Measurements from ENCODE around the gene PROZ.
"Not testable (repeated sequence)": the region's sequence is repeated elsewhere in the genome, so short reads cannot be mapped to it uniquely, and the experiment has no call there.

PROZ gene

DNA sequence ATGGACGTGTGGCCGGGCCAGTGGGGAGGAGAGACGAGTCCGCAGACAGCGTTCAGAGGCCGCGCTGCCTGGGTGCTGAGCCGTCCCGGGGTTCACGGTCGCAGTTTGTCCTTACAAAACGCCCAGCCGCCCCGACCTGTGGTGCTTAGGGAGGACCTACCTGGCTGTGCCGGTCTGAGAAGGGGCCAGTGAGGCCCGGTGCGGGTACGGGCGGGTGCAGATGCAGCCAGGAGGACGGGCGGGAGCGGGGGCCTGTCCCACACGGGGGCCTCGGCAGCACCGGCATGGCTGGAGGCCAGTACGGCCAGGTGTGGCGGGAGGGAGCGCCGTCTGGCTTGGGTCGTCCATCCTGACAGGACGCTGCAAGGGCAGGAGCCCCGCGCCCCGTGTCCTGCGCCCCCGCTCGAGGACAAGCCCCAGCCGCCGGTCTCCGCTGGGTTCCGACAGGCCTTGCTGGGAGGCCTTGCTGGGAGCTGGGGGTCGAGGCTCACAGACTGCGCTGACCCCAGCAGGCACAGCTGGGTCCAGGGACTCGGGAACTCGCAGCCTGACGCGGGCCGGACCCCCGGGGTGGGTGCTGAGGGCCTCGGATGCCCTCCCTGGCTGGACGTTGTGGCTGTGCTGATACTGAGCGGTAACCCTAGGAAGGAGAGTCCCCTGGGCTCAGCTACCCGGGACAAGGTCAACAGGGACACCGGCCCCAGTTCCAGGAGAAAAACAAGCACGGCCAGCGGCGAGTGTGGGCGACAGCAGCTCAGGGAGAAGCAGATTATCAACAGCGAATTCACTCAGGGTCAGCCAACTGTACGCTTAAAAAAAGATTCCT lies 5.3 kb upstream of the PROZ start:
- Histone ChIP-seq H3K4me1 (ENCODE audit: control insufficient read depth, insufficient read depth, low read length) (peaks cover 18% of the 10 kb centered on the region), H3K27ac (ENCODE audit: low read depth, low read length) (no peak overlapping the region), H3K36me3 (ENCODE audit: control insufficient read depth, insufficient read depth, low read length) (no peaks in the 10 kb centered on the region), H3K27me3 (ENCODE audit: control insufficient read depth, insufficient read depth, low read length) (peaks cover 20% of the 10 kb centered on the region), H3K9me3 (ENCODE audit: control insufficient read depth, insufficient read depth, low read length) (no peaks in the 10 kb centered on the region), H3K9ac (ENCODE audit: low read depth, low read length) (peak overlapping the region; percentile 28; the same call in 1 of the 2 replicates), H3K4me3 (ENCODE audit: low read depth, low read length) (peak overlapping the region; percentile 68)

DNA sequence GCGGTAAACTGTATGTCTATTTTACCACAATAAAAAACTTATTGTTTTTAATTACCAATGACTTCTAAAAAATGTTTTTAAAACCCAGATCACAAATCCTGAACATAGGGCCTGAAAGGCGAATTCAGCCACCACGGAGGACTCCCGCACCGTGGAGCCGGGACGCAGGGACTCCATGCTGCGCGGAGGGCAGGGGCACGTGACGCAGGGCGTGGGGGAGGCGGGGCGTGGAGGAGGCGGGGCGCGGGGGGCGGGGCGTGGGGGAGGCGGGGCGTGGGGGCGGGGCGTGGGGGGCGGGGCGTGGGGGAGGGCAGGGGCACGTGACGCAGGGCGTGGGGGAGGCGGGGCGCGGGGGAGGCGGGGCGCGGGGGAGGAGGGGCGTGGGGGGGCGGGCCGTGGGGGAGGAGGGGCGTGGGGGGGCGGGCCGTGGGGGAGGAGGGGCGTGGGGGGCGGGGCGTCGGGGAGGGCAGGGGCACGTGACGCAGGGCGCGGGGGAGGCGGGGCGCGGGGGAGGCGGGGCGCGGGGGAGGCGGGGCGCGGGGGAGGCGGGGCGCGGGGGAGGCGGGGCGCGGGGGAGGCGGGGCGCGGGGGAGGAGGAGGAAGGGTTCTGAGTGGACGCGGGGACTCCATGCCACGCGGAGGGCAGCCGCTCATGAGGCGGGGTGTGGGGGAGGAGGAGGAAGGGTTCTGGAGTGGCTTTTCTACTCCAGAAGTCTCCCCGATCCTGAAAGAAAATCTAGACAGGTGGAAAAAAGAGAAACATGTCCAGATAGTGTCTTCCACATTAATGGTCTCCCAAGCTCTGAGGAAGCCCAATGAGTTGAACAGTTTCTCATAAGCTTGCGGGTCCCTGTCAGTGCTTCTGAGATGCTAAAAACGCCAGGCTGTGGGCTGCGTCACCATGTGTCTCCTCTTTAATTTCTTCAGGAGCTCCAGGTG lies 4.4 kb upstream of the PROZ start:
- peak overlapping the region; percentile 28; the same call in 1 of the 2 replicates for H3K9ac ChIP-seq (ENCODE audit: low read depth, low read length)
- peaks cover 24% of the 10 kb centered on the region for H3K4me1 ChIP-seq (ENCODE audit: control insufficient read depth, insufficient read depth, low read length)
- no peaks in the 10 kb centered on the region for H3K36me3 ChIP-seq (ENCODE audit: control insufficient read depth, insufficient read depth, low read length)
- H3K27ac ChIP-seq (ENCODE audit: low read depth, low read length): peak overlapping the region; percentile 57
- peak overlapping the region; percentile 68 for H3K4me3 ChIP-seq (ENCODE audit: low read depth, low read length)
- peaks cover 20% of the 10 kb centered on the region for H3K27me3 ChIP-seq (ENCODE audit: control insufficient read depth, insufficient read depth, low read length)
- no peaks in the 10 kb centered on the region for H3K9me3 ChIP-seq (ENCODE audit: control insufficient read depth, insufficient read depth, low read length)

DNA sequence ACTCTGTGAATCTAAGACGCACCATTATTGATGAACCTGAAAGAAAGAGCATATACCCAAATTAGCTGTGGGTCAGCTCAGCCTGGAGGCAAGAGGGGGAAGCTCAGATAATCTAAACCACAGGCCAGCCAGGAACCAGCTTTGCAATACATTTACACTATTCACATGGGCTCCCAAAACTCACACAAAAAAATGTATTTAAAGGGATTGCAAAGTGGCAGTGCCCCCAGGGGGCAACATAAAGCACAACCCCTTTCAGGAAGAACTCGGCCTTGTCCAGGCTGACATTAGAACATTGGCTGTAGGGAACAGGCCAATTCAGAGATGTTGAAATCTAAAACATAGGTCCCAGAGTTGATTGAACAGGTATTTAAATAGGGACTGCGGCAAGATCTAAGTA lies 3.2 kb upstream of the PROZ start:
- H3K27ac ChIP-seq (ENCODE audit: low read depth, low read length): no peak overlapping the region
- peaks cover 24% of the 10 kb centered on the region for H3K4me1 ChIP-seq (ENCODE audit: control insufficient read depth, insufficient read depth, low read length)
- no peak overlapping the region for H3K9ac ChIP-seq (ENCODE audit: low read depth, low read length)
- H3K9me3 ChIP-seq (ENCODE audit: control insufficient read depth, insufficient read depth, low read length): no peaks in the 10 kb centered on the region
- H3K36me3 ChIP-seq (ENCODE audit: control insufficient read depth, insufficient read depth, low read length): no peaks in the 10 kb centered on the region
- H3K27me3 ChIP-seq (ENCODE audit: control insufficient read depth, insufficient read depth, low read length): peaks cover 20% of the 10 kb centered on the region
- H3K4me3 ChIP-seq (ENCODE audit: low read depth, low read length): no peak overlapping the region

DNA sequence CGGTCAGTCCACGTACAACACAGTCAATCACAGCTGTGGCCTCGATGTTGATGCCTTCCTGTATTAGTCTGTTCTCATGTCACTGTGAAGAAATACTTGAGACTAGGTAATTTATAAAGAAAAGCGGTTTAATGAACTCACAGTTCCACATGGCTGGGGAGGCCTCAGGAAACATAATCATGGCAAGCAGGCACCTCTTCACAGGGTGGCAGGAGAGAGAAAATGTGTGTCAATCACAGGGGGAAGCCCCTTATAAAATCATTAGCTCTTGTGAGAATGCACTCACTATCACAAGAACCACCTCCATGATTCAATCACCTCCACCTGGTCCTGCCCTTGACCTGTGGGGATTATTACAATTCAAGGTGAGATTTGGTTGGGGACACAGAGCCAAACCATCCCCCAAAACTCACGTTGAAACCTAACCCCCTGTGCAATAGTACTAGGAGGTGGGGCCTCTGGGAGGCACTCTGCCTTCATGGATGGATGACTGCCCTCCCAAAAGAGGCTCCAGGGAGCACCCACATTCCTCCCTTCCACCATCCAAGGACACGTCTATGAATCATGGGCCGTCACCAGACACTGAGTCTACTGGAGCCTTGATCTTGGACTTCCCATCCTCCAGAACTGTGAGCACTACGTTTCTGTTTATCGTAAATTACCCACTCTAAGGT lies 2.3 kb upstream of the PROZ start:
- Histone ChIP-seq H3K9ac (ENCODE audit: low read depth, low read length) (no peak overlapping the region), H3K4me1 (ENCODE audit: control insufficient read depth, insufficient read depth, low read length) (peaks cover 24% of the 10 kb centered on the region), H3K4me3 (ENCODE audit: low read depth, low read length) (no peak overlapping the region)

DNA sequence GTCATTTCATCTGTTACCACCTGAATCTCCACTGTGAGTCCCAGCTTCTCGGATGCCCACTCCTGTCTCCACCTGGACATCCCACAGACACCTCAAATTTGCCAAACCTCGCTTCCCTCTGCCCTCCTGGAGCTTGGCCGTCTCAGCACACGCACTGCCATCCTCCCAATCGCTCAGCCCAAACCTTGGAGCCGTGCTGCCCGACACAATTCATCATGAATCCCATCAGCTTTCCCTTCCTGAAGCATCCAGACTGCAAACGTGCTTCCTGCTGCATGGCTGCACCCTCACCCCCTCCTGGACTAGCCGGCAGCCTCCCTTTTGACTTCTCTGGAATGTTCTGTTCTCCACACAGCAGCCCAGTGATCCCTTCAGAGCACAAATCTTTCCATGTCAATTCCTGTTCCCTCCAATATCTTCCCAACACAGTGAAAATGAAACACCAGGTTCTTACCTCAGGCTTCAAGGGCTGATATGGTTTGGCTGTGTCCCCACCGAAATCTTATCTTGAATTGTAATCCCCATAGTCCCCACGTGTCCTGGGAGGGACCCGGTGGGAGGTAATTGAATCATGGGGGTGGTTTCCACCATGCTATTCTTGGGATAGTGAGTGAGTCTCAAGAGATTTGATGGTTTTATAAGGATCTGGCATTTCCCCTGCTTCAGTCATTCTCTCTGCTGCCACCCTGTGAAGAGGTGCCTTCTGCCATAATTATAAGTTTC lies 1.1 kb upstream of the PROZ start:
- Histone ChIP-seq H3K4me3 (ENCODE audit: low read depth, low read length) (no peak overlapping the region), H3K27ac (ENCODE audit: low read depth, low read length) (no peak overlapping the region), H3K9ac (ENCODE audit: low read depth, low read length) (no peak overlapping the region), H3K27me3 (ENCODE audit: control insufficient read depth, insufficient read depth, low read length) (peaks cover 13% of the 10 kb centered on the region), H3K36me3 (ENCODE audit: control insufficient read depth, insufficient read depth, low read length) (no peaks in the 10 kb centered on the region), H3K4me1 (ENCODE audit: control insufficient read depth, insufficient read depth, low read length) (peaks cover 20% of the 10 kb centered on the region), H3K9me3 (ENCODE audit: control insufficient read depth, insufficient read depth, low read length) (no peaks in the 10 kb centered on the region)

More for the DNA sequence above, 2.3 kb upstream of the PROZ start:
- H3K27me3 ChIP-seq (ENCODE audit: control insufficient read depth, insufficient read depth, low read length): peaks cover 20% of the 10 kb centered on the region
- H3K27ac ChIP-seq (ENCODE audit: low read depth, low read length): no peak overlapping the region
- no peaks in the 10 kb centered on the region for H3K36me3 ChIP-seq (ENCODE audit: control insufficient read depth, insufficient read depth, low read length)
- H3K9me3 ChIP-seq (ENCODE audit: control insufficient read depth, insufficient read depth, low read length): no peaks in the 10 kb centered on the region

DNA sequence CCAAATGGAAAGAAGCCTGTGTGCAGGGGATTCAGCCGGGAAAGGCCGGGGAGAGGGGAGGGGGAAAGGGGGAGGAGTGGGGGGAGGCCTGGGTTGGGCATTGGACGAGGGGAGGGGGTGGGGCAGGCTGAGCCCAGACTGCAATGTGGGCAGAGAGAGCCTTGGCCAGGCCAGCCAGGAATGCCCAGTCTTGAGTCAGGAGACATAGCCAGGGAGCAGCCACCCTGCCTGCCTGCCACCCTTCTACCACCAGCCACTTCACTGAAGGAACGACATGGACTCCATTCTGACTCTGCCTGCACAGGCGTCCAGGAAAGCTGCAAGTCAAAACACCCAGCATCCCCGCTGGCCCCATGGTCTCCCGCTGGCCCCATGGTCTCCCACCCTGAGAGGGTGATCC lies 498 bp downstream of the PROZ start:
- Histone ChIP-seq H3K4me3 (ENCODE audit: low read depth, low read length) (no peak overlapping the region), H3K9me3 (ENCODE audit: control insufficient read depth, insufficient read depth, low read length) (no peaks in the 10 kb centered on the region), H3K27me3 (ENCODE audit: control insufficient read depth, insufficient read depth, low read length) (no peaks in the 10 kb centered on the region), H3K36me3 (ENCODE audit: control insufficient read depth, insufficient read depth, low read length) (no peaks in the 10 kb centered on the region), H3K4me1 (ENCODE audit: control insufficient read depth, insufficient read depth, low read length) (peaks cover 16% of the 10 kb centered on the region), H3K27ac (ENCODE audit: low read depth, low read length) (no peak overlapping the region), H3K9ac (ENCODE audit: low read depth, low read length) (no peak overlapping the region)

DNA sequence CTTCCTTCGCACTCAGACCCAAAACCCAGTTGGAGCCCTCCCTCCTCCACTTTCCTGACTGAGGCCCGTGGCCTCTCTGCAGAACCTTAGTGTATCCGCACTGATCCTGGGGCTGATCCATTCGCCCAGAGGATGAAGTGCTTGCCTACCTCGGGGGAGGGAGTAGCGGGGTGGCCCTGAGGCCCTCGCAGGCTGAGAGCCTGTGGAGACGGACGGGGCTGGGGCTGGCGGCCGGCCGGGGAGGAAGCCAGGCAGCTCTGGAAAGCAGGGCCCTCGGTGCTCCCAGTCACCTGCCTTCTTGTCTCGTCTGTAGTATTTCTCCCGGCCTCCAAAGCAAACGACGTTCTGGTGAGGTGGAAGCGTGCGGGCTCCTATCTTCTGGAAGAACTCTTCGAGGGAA lies 1.3 kb downstream of the PROZ start:
- Histone ChIP-seq H3K4me3 (ENCODE audit: low read depth, low read length) (no peak overlapping the region), H3K36me3 (ENCODE audit: control insufficient read depth, insufficient read depth, low read length) (no peaks in the 10 kb centered on the region), H3K9ac (ENCODE audit: low read depth, low read length) (no peak overlapping the region), H3K4me1 (ENCODE audit: control insufficient read depth, insufficient read depth, low read length) (peaks cover 12% of the 10 kb centered on the region), H3K27me3 (ENCODE audit: control insufficient read depth, insufficient read depth, low read length) (no peaks in the 10 kb centered on the region), H3K9me3 (ENCODE audit: control insufficient read depth, insufficient read depth, low read length) (no peaks in the 10 kb centered on the region), H3K27ac (ENCODE audit: low read depth, low read length) (no peak overlapping the region)

DNA sequence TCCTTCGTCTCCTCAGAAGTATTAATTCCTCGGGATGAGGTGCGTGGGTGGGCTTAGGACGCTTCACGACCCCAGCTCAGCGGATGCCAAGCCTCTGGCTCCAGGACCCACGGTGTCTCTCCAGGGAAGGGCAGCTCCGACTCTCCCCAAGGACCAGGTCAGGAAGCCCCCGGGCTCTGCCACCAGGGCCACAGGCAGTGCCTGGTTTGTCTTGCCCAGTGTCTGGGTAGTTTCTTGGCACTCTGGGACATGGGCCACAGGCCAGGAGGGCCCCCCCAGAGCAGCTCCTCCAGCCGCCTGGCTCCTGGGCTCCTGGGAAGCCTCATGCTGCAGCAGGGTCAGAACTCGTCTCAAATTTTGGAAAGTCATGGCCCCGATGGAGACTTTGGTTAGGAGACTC lies 2.5 kb downstream of the PROZ start:
- H3K27me3 ChIP-seq (ENCODE audit: control insufficient read depth, insufficient read depth, low read length): no peaks in the 10 kb centered on the region

DNA sequence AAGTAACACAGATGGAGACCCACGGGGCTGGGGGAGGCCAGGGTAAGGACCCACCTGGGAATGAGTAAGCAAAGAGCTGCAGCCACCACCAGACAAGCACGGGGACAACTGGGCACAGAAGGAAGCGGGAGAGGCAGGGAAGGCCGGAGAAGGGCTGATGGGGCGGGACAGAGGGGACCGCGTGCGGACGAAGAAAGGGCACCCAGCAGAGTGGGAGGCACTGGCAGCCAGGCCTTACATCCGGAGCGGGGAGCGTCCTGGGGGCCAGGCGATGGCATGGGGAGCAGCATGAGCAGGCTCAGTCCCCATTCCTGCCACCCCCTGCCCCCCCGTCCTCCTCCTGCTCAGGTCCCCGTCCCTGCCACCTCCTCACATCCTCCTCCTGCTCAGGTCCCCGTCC lies 3.0 kb downstream of the PROZ start:
- H3K27ac ChIP-seq (ENCODE audit: low read depth, low read length): no peak overlapping the region
- no peaks in the 10 kb centered on the region for H3K27me3 ChIP-seq (ENCODE audit: control insufficient read depth, insufficient read depth, low read length)
- peaks cover 11% of the 10 kb centered on the region; the same call in 1 of the 2 replicates for H3K4me1 ChIP-seq (ENCODE audit: control insufficient read depth, insufficient read depth, low read length)
- H3K4me3 ChIP-seq (ENCODE audit: low read depth, low read length): no peak overlapping the region
- no peaks in the 10 kb centered on the region for H3K36me3 ChIP-seq (ENCODE audit: control insufficient read depth, insufficient read depth, low read length)
- H3K9ac ChIP-seq (ENCODE audit: low read depth, low read length): no peak overlapping the region
- H3K9me3 ChIP-seq (ENCODE audit: control insufficient read depth, insufficient read depth, low read length): no peaks in the 10 kb centered on the region

More for the DNA sequence above, 2.5 kb downstream of the PROZ start:
- no peak overlapping the region for H3K4me3 ChIP-seq (ENCODE audit: low read depth, low read length)
- H3K9me3 ChIP-seq (ENCODE audit: control insufficient read depth, insufficient read depth, low read length): no peaks in the 10 kb centered on the region
- H3K36me3 ChIP-seq (ENCODE audit: control insufficient read depth, insufficient read depth, low read length): no peaks in the 10 kb centered on the region
- peaks cover 11% of the 10 kb centered on the region; the same call in 1 of the 2 replicates for H3K4me1 ChIP-seq (ENCODE audit: control insufficient read depth, insufficient read depth, low read length)
- no peak overlapping the region for H3K9ac ChIP-seq (ENCODE audit: low read depth, low read length)
- H3K27ac ChIP-seq (ENCODE audit: low read depth, low read length): no peak overlapping the region

DNA sequence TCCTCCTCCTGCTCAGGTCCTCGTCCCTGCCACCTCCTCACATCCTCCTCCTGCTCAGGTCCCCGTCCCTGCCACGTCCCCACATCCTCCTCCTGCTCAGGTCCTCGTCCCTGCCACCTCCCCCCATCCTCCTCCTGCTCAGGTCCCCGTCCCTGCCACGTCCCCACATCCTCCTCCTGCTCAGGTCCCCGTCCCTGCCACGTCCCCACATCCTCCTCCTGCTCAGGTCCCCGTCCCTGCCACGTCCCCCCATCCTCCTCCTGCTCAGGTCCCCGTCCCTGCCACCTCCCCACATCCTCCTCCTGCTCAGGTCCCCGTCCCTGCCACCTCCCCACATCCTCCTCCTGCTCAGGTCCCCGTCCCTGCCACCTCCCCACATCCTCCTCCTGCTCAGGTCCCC lies 3.5 kb downstream of the PROZ start:
- H3K27ac ChIP-seq (ENCODE audit: low read depth, low read length); H3K9ac ChIP-seq (ENCODE audit: low read depth, low read length); H3K27me3 ChIP-seq (ENCODE audit: control insufficient read depth, insufficient read depth, low read length); H3K9me3 ChIP-seq (ENCODE audit: control insufficient read depth, insufficient read depth, low read length); H3K4me3 ChIP-seq (ENCODE audit: low read depth, low read length); H3K36me3 ChIP-seq (ENCODE audit: control insufficient read depth, insufficient read depth, low read length): not testable (repeated sequence)
- H3K4me1 ChIP-seq (ENCODE audit: control insufficient read depth, insufficient read depth, low read length): peaks cover 11% of the 10 kb centered on the region; the same call in 1 of the 2 replicates
